Measurements from ENCODE around the gene XG. TPM values are rescaled to one million over a fixed set of nuclear protein-coding genes. Genes with fewer than 3 reads are reported as not detected.
"Not testable (repeated sequence)": the region's sequence is repeated elsewhere in the genome, so short reads cannot be mapped to it uniquely, and the experiment has no call there.

Gene XG
- total RNA-seq, 1 experiment from 2014 or later = 1.0 TPM

- peaks cover 5% of the 10 kb centered on the region; the same call in 1 of the 2 replicates for H3K27me3 Mint-ChIP-seq (ENCODE audit: low read depth)
- H3K4me1 Mint-ChIP-seq = peaks cover 28% of the 10 kb centered on the region
- no peak for ATAC-seq
- peaks cover 25% of the 10 kb centered on the region for H3K9me3 Mint-ChIP-seq
- no peak for DNase-seq (ENCODE audit: low spot score)
- H3K4me3 Mint-ChIP-seq = no peak overlapping the region
- CTCF ChIA-PET = no interaction called here
- POLR2A ChIA-PET = no interaction called here
- TF ChIP-seq HMGA2 (CRISPR knock-in tag; IDR thresholded peaks at IDR 0.05) (no peak), CREB1 (CRISPR knock-in tag; IDR thresholded peaks at IDR 0.05) (no peak), PRRX2 (CRISPR knock-in tag; IDR thresholded peaks at IDR 0.05) (no peak), EMX1 (CRISPR knock-in tag; IDR thresholded peaks at IDR 0.05) (no peak), USF1 (CRISPR knock-in tag; IDR thresholded peaks at IDR 0.05) (no peak), ZNF263 (CRISPR knock-in tag; IDR thresholded peaks at IDR 0.05; ENCODE audit: low read depth) (no peak), TEAD1 (CRISPR knock-in tag; IDR thresholded peaks at IDR 0.05) (no peak), IRF1 (CRISPR knock-in tag; IDR thresholded peaks at IDR 0.05) (no peak), ZNF425 (CRISPR knock-in tag; conservative IDR thresholded peaks at IDR 0.05) (no peak), RORB (CRISPR knock-in tag; IDR thresholded peaks at IDR 0.05) (no peak), NR2C2 (CRISPR knock-in tag; IDR thresholded peaks at IDR 0.05) (no peak), CTCF (IDR thresholded peaks at IDR 0.05) (no peak), ETV6 (CRISPR knock-in tag; IDR thresholded peaks at IDR 0.05) (no peak), ZNF219 (CRISPR knock-in tag; IDR thresholded peaks at IDR 0.05; ENCODE audit: borderline replicate concordance) (no peak), FOXP1 (CRISPR knock-in tag; IDR thresholded peaks at IDR 0.05; ENCODE audit: borderline replicate concordance) (no peak), ZSCAN18 (CRISPR knock-in tag; IDR thresholded peaks at IDR 0.05) (no peak), ZBTB21 (CRISPR knock-in tag; IDR thresholded peaks at IDR 0.05; ENCODE audit: borderline replicate concordance) (no peak)
- H3K27ac Mint-ChIP-seq = no peak overlapping the region
- H3K36me3 Mint-ChIP-seq = peaks cover 10% of the 10 kb centered on the region
Measured at GRCh38 chrX:2774776-2775175, 22.9 kb downstream of the XG start.

GRCh38 chrX:2780472-2781225, 28.8 kb downstream of the XG start:
- CTCF ChIA-PET; H3K9me3 Mint-ChIP-seq; H3K36me3 Mint-ChIP-seq; POLR2A ChIA-PET; DNase-seq (ENCODE audit: low spot score); H3K27me3 Mint-ChIP-seq (ENCODE audit: low read depth): not testable (repeated sequence)
- ATAC-seq = peak; percentile 84
- H3K27ac Mint-ChIP-seq = peak overlapping the region; percentile 98
- peak overlapping the region; percentile 40; the same call in 1 of the 2 replicates for H3K4me3 Mint-ChIP-seq
- H3K4me1 Mint-ChIP-seq = peaks cover 79% of the 10 kb centered on the region
